Measurements from ENCODE around the gene NCAN. TPM values are rescaled to one million over a fixed set of nuclear protein-coding genes. Genes with fewer than 3 reads are reported as not detected.

NCAN gene
- total and polyA plus RNA-seq, 9 of the 15 experiments (the other 6 are each of a cell fraction or from before 2014, with no cell fraction given), result 0.04 TPM; not detected in 8

DNA sequence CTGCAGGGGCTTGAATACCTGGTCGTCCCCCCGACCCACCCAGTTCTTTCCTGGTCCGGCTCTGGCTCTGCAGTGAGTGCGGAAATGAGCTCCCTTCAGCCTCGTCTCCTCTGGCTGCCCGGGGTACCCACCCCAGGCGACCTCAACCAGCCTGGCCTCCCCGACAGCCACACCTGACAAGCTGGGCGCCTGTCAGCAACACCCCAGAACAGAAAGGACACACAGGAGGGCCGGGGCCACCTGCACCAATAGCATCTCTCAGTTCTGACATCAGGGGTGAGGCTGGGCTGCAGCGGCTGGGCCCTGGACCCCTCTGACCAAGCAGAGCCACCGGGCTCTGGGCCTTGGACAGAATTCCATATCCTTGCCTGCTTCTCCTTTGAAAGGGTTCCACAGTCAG is 88.9 kb downstream of the NCAN start (continued):
- TF ChIP-seq, protein P1, sequence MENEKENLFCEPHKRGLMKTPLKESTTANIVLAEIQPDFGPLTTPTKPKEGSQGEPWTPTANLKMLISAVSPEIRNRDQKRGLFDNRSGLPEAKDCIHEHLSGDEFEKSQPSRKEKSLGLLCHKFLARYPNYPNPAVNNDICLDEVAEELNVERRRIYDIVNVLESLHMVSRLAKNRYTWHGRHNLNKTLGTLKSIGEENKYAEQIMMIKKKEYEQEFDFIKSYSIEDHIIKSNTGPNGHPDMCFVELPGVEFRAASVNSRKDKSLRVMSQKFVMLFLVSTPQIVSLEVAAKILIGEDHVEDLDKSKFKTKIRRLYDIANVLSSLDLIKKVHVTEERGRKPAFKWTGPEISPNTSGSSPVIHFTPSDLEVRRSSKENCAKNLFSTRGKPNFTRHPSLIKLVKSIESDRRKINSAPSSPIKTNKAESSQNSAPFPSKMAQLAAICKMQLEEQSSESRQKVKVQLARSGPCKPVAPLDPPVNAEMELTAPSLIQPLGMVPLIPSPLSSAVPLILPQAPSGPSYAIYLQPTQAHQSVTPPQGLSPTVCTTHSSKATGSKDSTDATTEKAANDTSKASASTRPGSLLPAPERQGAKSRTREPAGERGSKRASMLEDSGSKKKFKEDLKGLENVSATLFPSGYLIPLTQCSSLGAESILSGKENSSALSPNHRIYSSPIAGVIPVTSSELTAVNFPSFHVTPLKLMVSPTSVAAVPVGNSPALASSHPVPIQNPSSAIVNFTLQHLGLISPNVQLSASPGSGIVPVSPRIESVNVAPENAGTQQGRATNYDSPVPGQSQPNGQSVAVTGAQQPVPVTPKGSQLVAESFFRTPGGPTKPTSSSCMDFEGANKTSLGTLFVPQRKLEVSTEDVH (IDR thresholded peaks at IDR 0.05; ENCODE audit: low read depth, partially characterized antibody), result no peak
- TF ChIP-seq SIX5 (IDR thresholded peaks at IDR 0.05; ENCODE audit: borderline replicate concordance in 1 of 2, insufficient read depth in 1 of 2, low read depth in 1 of 2, low read length in 2 of 2) (no peak), ZNF324 (CRISPR knock-in tag; IDR thresholded peaks at IDR 0.05) (no peak)

Small RNA genes within 50 kb of the gene (small RNA-seq; reads per million reads assigned to genes)
- not detected for gene RNU6-1028P

Other genes starting within 250 kb of the NCAN start
Only the 7 nearest of the 12 such genes appear.
- 77.2 and 105 TPM in 2 replicates for gene TMEM161A, start 73.5 kb upstream of the NCAN start, total RNA-seq (2014; rRNA removed)
- gene TMEM161A, start 73.5 kb upstream of the NCAN start, total RNA-seq (2014; rRNA removed; fragmentation: Illumina TruSeq; extraction: Trizol), result 15.4 and 24.5 TPM in 2 replicates
- gene TMEM161A, start 73.5 kb upstream of the NCAN start, total RNA-seq (2015; rRNA removed; fragmentation: Illumina TruSeq; extraction: Trizol), result 33.8 and 38.9 TPM in 2 replicates
- 76.7 and 81.2 TPM in 2 replicates for gene TMEM161A, start 73.5 kb upstream of the NCAN start, total RNA-seq (2021)
- 42.5 and 66.4 TPM in 2 replicates for gene TMEM161A, start 73.5 kb upstream of the NCAN start, polyA plus RNA-seq (2011; rRNA removed)
- gene TMEM161A, start 73.5 kb upstream of the NCAN start, polyA plus RNA-seq (2014; fragmentation: Illumina TruSeq; extraction: Trizol), result 29.2 and 68.5 TPM in 2 replicates
- 1 to 10 TPM in 1 of 2 experiments, under 1 TPM in 1; 0.63 to 4.7 TPM for gene TMEM161A, start 73.5 kb upstream of the NCAN start, polyA plus RNA-seq (2014; fragmentation: Nextera tagmentation; extraction: Ambion mirVana)
- gene TMEM161A, start 73.5 kb upstream of the NCAN start, polyA plus RNA-seq (2014; rRNA removed), result 92.3 and 98.4 TPM in 2 replicates
- gene MEF2B, start 41.7 kb upstream of the NCAN start, total RNA-seq (2014; rRNA removed), result 0.16 and 0.77 TPM in 2 replicates
- not detected in 2 replicates for gene MEF2B, start 41.7 kb upstream of the NCAN start, total RNA-seq (2014; rRNA removed; fragmentation: Illumina TruSeq; extraction: Trizol)
- 0.14 and 0.23 TPM in 2 replicates for gene MEF2B, start 41.7 kb upstream of the NCAN start, total RNA-seq (2015; rRNA removed; fragmentation: Illumina TruSeq; extraction: Trizol)
- 0.72 and 1.9 TPM in 2 replicates for gene MEF2B, start 41.7 kb upstream of the NCAN start, total RNA-seq (2021)
- 0.15 and 0.26 TPM in 2 replicates for gene MEF2B, start 41.7 kb upstream of the NCAN start, polyA plus RNA-seq (2011; rRNA removed)
- 0.65 and 1.0 TPM in 2 replicates for gene MEF2B, start 41.7 kb upstream of the NCAN start, polyA plus RNA-seq (2014; fragmentation: Illumina TruSeq; extraction: Trizol)
- gene MEF2B, start 41.7 kb upstream of the NCAN start, polyA plus RNA-seq (2014; fragmentation: Nextera tagmentation; extraction: Ambion mirVana), result not detected
- gene MEF2B, start 41.7 kb upstream of the NCAN start, polyA plus RNA-seq (2014; rRNA removed), result 0.46 and 1.1 TPM in 2 replicates
- gene BORCS8, start 19.8 kb upstream of the NCAN start, total RNA-seq (2014; rRNA removed), result 33.3 and 33.6 TPM in 2 replicates
- 7.9 and 11.3 TPM in 2 replicates for gene BORCS8, start 19.8 kb upstream of the NCAN start, total RNA-seq (2014; rRNA removed; fragmentation: Illumina TruSeq; extraction: Trizol)
- gene BORCS8, start 19.8 kb upstream of the NCAN start, total RNA-seq (2015; rRNA removed; fragmentation: Illumina TruSeq; extraction: Trizol), result 16.3 and 17.3 TPM in 2 replicates
- gene BORCS8, start 19.8 kb upstream of the NCAN start, total RNA-seq (2021), result 30.4 and 30.5 TPM in 2 replicates
- 11.2 and 12.7 TPM in 2 replicates for gene BORCS8, start 19.8 kb upstream of the NCAN start, polyA plus RNA-seq (2011; rRNA removed)
- gene BORCS8, start 19.8 kb upstream of the NCAN start, polyA plus RNA-seq (2014; fragmentation: Illumina TruSeq; extraction: Trizol), result 24.4 and 31.3 TPM in 2 replicates
- gene BORCS8, start 19.8 kb upstream of the NCAN start, polyA plus RNA-seq (2014; fragmentation: Nextera tagmentation; extraction: Ambion mirVana), result 1 to 10 TPM; 4.6 to 9.4 TPM
- gene BORCS8, start 19.8 kb upstream of the NCAN start, polyA plus RNA-seq (2014; rRNA removed), result 28.7 and 29.9 TPM in 2 replicates
- 152 and 203 TPM in 2 replicates for gene RFXANK, start 19.7 kb upstream of the NCAN start, total RNA-seq (2014; rRNA removed)
- gene RFXANK, start 19.7 kb upstream of the NCAN start, total RNA-seq (2014; rRNA removed; fragmentation: Illumina TruSeq; extraction: Trizol), result 79.8 and 106 TPM in 2 replicates
- 158 and 164 TPM in 2 replicates for gene RFXANK, start 19.7 kb upstream of the NCAN start, total RNA-seq (2015; rRNA removed; fragmentation: Illumina TruSeq; extraction: Trizol)
- 176 and 185 TPM in 2 replicates for gene RFXANK, start 19.7 kb upstream of the NCAN start, total RNA-seq (2021)
- 68.6 and 70.4 TPM in 2 replicates for gene RFXANK, start 19.7 kb upstream of the NCAN start, polyA plus RNA-seq (2011; rRNA removed)
- gene RFXANK, start 19.7 kb upstream of the NCAN start, polyA plus RNA-seq (2014; fragmentation: Illumina TruSeq; extraction: Trizol), result 181 and 187 TPM in 2 replicates
- gene RFXANK, start 19.7 kb upstream of the NCAN start, polyA plus RNA-seq (2014; fragmentation: Nextera tagmentation; extraction: Ambion mirVana), result 100 to 1,000 TPM in 1 of 2 experiments, 10 to 100 TPM in 1; 81.4 to 150 TPM
- 138 and 143 TPM in 2 replicates for gene RFXANK, start 19.7 kb upstream of the NCAN start, polyA plus RNA-seq (2014; rRNA removed)
- gene NR2C2AP, start 8.5 kb upstream of the NCAN start, total RNA-seq (2014; rRNA removed), result 31.3 and 33.1 TPM in 2 replicates
- 23.1 and 26.3 TPM in 2 replicates for gene NR2C2AP, start 8.5 kb upstream of the NCAN start, total RNA-seq (2014; rRNA removed; fragmentation: Illumina TruSeq; extraction: Trizol)
- gene NR2C2AP, start 8.5 kb upstream of the NCAN start, total RNA-seq (2015; rRNA removed; fragmentation: Illumina TruSeq; extraction: Trizol), result 26.4 TPM in 2 replicates
- 32.4 and 35.6 TPM in 2 replicates for gene NR2C2AP, start 8.5 kb upstream of the NCAN start, total RNA-seq (2021)
- gene NR2C2AP, start 8.5 kb upstream of the NCAN start, polyA plus RNA-seq (2011; rRNA removed), result 22.3 and 23.7 TPM in 2 replicates
- gene NR2C2AP, start 8.5 kb upstream of the NCAN start, polyA plus RNA-seq (2014; fragmentation: Illumina TruSeq; extraction: Trizol), result 30.3 and 33.1 TPM in 2 replicates
- 10 to 100 TPM; 55.3 to 77.4 TPM for gene NR2C2AP, start 8.5 kb upstream of the NCAN start, polyA plus RNA-seq (2014; fragmentation: Nextera tagmentation; extraction: Ambion mirVana)
- 37.5 and 39.0 TPM in 2 replicates for gene NR2C2AP, start 8.5 kb upstream of the NCAN start, polyA plus RNA-seq (2014; rRNA removed)
- not detected in 2 replicates for gene TM6SF2, start 61.3 kb downstream of the NCAN start, total RNA-seq (2014; rRNA removed)
- gene TM6SF2, start 61.3 kb downstream of the NCAN start, total RNA-seq (2014; rRNA removed; fragmentation: Illumina TruSeq; extraction: Trizol), result not detected in 2 replicates
- gene TM6SF2, start 61.3 kb downstream of the NCAN start, total RNA-seq (2015; rRNA removed; fragmentation: Illumina TruSeq; extraction: Trizol), result not detected in 2 replicates
- gene TM6SF2, start 61.3 kb downstream of the NCAN start, total RNA-seq (2021), result not detected in 2 replicates
- 0.05 TPM in 1 of 2 replicates, not detected in the other for gene TM6SF2, start 61.3 kb downstream of the NCAN start, polyA plus RNA-seq (2011; rRNA removed)
- gene TM6SF2, start 61.3 kb downstream of the NCAN start, polyA plus RNA-seq (2014; fragmentation: Illumina TruSeq; extraction: Trizol), result not detected in 2 replicates
- not detected for gene TM6SF2, start 61.3 kb downstream of the NCAN start, polyA plus RNA-seq (2014; fragmentation: Nextera tagmentation; extraction: Ambion mirVana)
- not detected in 2 replicates for gene TM6SF2, start 61.3 kb downstream of the NCAN start, polyA plus RNA-seq (2014; rRNA removed)
- 40.4 and 44.6 TPM in 2 replicates for gene SUGP1, start 108.6 kb downstream of the NCAN start, total RNA-seq (2014; rRNA removed)
- 16.8 and 17.9 TPM in 2 replicates for gene SUGP1, start 108.6 kb downstream of the NCAN start, total RNA-seq (2014; rRNA removed; fragmentation: Illumina TruSeq; extraction: Trizol)
- gene SUGP1, start 108.6 kb downstream of the NCAN start, total RNA-seq (2015; rRNA removed; fragmentation: Illumina TruSeq; extraction: Trizol), result 32.4 and 34.3 TPM in 2 replicates
- gene SUGP1, start 108.6 kb downstream of the NCAN start, total RNA-seq (2021), result 45.0 and 53.3 TPM in 2 replicates
- gene SUGP1, start 108.6 kb downstream of the NCAN start, polyA plus RNA-seq (2011; rRNA removed), result 28.5 and 30.6 TPM in 2 replicates
- gene SUGP1, start 108.6 kb downstream of the NCAN start, polyA plus RNA-seq (2014; fragmentation: Illumina TruSeq; extraction: Trizol), result 35.0 and 36.7 TPM in 2 replicates
- 1 to 10 TPM; 1.0 to 1.9 TPM for gene SUGP1, start 108.6 kb downstream of the NCAN start, polyA plus RNA-seq (2014; fragmentation: Nextera tagmentation; extraction: Ambion mirVana)
- gene SUGP1, start 108.6 kb downstream of the NCAN start, polyA plus RNA-seq (2014; rRNA removed), result 41.0 and 48.9 TPM in 2 replicates

All from K562 (cell line).